ENCODE data around the gene TMEM38B. TPM values are rescaled to one million over a fixed set of nuclear protein-coding genes. Genes with fewer than 3 reads are reported as not detected.
"Not testable (repeated sequence)": the region's sequence is repeated elsewhere in the genome, so short reads cannot be mapped to it uniquely, and the experiment has no call there.

The TMEM38B gene
- total and polyA plus RNA-seq, 2 donors (not counting 3 experiments of a cell fraction or from before 2014, with no cell fraction given), result 4.2 to 7.7 TPM

GRCh38 chr9:105760053-105760452 is 65.7 kb downstream of the TMEM38B start:
- no peak for TF ChIP-seq POLR2A (IDR thresholded peaks at IDR 0.05; ENCODE audit: low read depth, low read length)
- H3K36me3 ChIP-seq (ENCODE audit: control insufficient read depth in 2 of 2, extremely low read depth in 1 of 2, insufficient read depth in 2 of 2, low read length in 2 of 2), result no peaks in the 10 kb centered on the region
- H3K27me3 ChIP-seq (ENCODE audit: control insufficient read depth in 2 of 2, insufficient read depth in 2 of 2, low read length in 2 of 2), result no peaks in the 10 kb centered on the region
- no peaks in the 10 kb centered on the region for H3K9me1 ChIP-seq (replicated peaks; ENCODE audit: control insufficient read depth, extremely low read depth, insufficient read depth, low read length)
- H3K27ac ChIP-seq (ENCODE audit: insufficient read depth, low read depth, low read length), result no peak overlapping the region
- no peak overlapping the region for H2AFZ ChIP-seq (ENCODE audit: low read depth, low read length)
- no TSS peak for BruUV-seq (replicated peaks)
- H3K9ac ChIP-seq (replicated peaks; ENCODE audit: extremely low read depth, insufficient read depth, low read length), result no peak overlapping the region
- FAIRE-seq, result no peak
- H3K4me3 ChIP-seq (replicated peaks in 1 of 3; ENCODE audit: insufficient read depth in 1 of 3, low read depth in 1 of 3, low read length in 3 of 3), result no peak overlapping the region
- intact Hi-C loops (cut with micrococcal nuclease) (no loop called here), dilution Hi-C loops (cut with MboI; ENCODE audit: extremely low pct_ligation_motif_present, low sequenced_read_pairs) (no loop called here)
- no peaks in the 10 kb centered on the region for H4K20me1 ChIP-seq (replicated peaks; ENCODE audit: control insufficient read depth, extremely low read depth, insufficient read depth, low read length)
- H3K4me1 ChIP-seq (ENCODE audit: control insufficient read depth, extremely low read depth, insufficient read depth, low read length), result no peaks in the 10 kb centered on the region
- no peak overlapping the region for H3K4me2 ChIP-seq (ENCODE audit: insufficient read depth, low read length)
- no peaks in the 10 kb centered on the region for H3K9me3 ChIP-seq (replicated peaks; ENCODE audit: control insufficient read depth, insufficient read depth, low read length)
- ChIA-PET POLR2A (no interaction called here), CTCF (no interaction called here)
- no peak for DNase-seq (ENCODE audit: low read depth, low spot score)
- no peaks in the 10 kb centered on the region for H3K79me2 ChIP-seq (ENCODE audit: control insufficient read depth, insufficient read depth, low read length)

- H4K20me1 ChIP-seq (replicated peaks; ENCODE audit: control insufficient read depth, extremely low read depth, insufficient read depth, low read length); DNase-seq (ENCODE audit: low read depth, low spot score); H3K27ac ChIP-seq (ENCODE audit: insufficient read depth, low read depth, low read length); H3K9me3 ChIP-seq (replicated peaks; ENCODE audit: control insufficient read depth, insufficient read depth, low read length); H3K9ac ChIP-seq (replicated peaks; ENCODE audit: extremely low read depth, insufficient read depth, low read length); CTCF ChIA-PET; H3K4me2 ChIP-seq (ENCODE audit: insufficient read depth, low read length); BruUV-seq (replicated peaks); intact Hi-C loops (cut with micrococcal nuclease); H2AFZ ChIP-seq (ENCODE audit: low read depth, low read length); H3K36me3 ChIP-seq (ENCODE audit: control insufficient read depth in 2 of 2, extremely low read depth in 1 of 2, insufficient read depth in 2 of 2, low read length in 2 of 2); H3K4me1 ChIP-seq (ENCODE audit: control insufficient read depth, extremely low read depth, insufficient read depth, low read length); H3K27me3 ChIP-seq (ENCODE audit: control insufficient read depth in 2 of 2, insufficient read depth in 2 of 2, low read length in 2 of 2); dilution Hi-C loops (cut with MboI; ENCODE audit: extremely low pct_ligation_motif_present, low sequenced_read_pairs); H3K9me1 ChIP-seq (replicated peaks; ENCODE audit: control insufficient read depth, extremely low read depth, insufficient read depth, low read length); H3K79me2 ChIP-seq (ENCODE audit: control insufficient read depth, insufficient read depth, low read length); H3K4me3 ChIP-seq (replicated peaks in 1 of 3; ENCODE audit: insufficient read depth in 1 of 3, low read depth in 1 of 3, low read length in 3 of 3); FAIRE-seq; POLR2A ChIA-PET: not testable (repeated sequence)
Measured at GRCh38 chr9:105782561-105783494, 88.5 kb downstream of the TMEM38B start.

- H3K27ac ChIP-seq (ENCODE audit: insufficient read depth, low read depth, low read length); H3K36me3 ChIP-seq (ENCODE audit: control insufficient read depth in 2 of 2, extremely low read depth in 1 of 2, insufficient read depth in 2 of 2, low read length in 2 of 2); intact Hi-C loops (cut with micrococcal nuclease); H3K9me1 ChIP-seq (replicated peaks; ENCODE audit: control insufficient read depth, extremely low read depth, insufficient read depth, low read length); POLR2A ChIA-PET; H2AFZ ChIP-seq (ENCODE audit: low read depth, low read length); H3K27me3 ChIP-seq (ENCODE audit: control insufficient read depth in 2 of 2, insufficient read depth in 2 of 2, low read length in 2 of 2); FAIRE-seq; BruUV-seq (replicated peaks); H4K20me1 ChIP-seq (replicated peaks; ENCODE audit: control insufficient read depth, extremely low read depth, insufficient read depth, low read length); H3K9ac ChIP-seq (replicated peaks; ENCODE audit: extremely low read depth, insufficient read depth, low read length); H3K4me1 ChIP-seq (ENCODE audit: control insufficient read depth, extremely low read depth, insufficient read depth, low read length); H3K4me3 ChIP-seq (replicated peaks in 1 of 3; ENCODE audit: insufficient read depth in 1 of 3, low read depth in 1 of 3, low read length in 3 of 3); DNase-seq (ENCODE audit: low read depth, low spot score); H3K4me2 ChIP-seq (ENCODE audit: insufficient read depth, low read length); H3K9me3 ChIP-seq (replicated peaks; ENCODE audit: control insufficient read depth, insufficient read depth, low read length); H3K79me2 ChIP-seq (ENCODE audit: control insufficient read depth, insufficient read depth, low read length); dilution Hi-C loops (cut with MboI; ENCODE audit: extremely low pct_ligation_motif_present, low sequenced_read_pairs): not testable (repeated sequence)
- CTCF ChIA-PET, result interaction anchor here (0.7 kb wide), 1 partner anchor 14 kb away, joined by 3 read pairs; no protein-coding TSS in a partner anchor
Measured at GRCh38 chr9:105783495-105783872, 89.1 kb downstream of the TMEM38B start.

- POLR2A ChIA-PET, result interaction anchor here (0.6 kb wide), 1 partner anchor 605 kb away, joined by 3 read pairs; no protein-coding TSS in a partner anchor
- H2AFZ ChIP-seq (ENCODE audit: low read depth, low read length); H3K4me1 ChIP-seq (ENCODE audit: control insufficient read depth, extremely low read depth, insufficient read depth, low read length); FAIRE-seq; H3K79me2 ChIP-seq (ENCODE audit: control insufficient read depth, insufficient read depth, low read length); H3K27ac ChIP-seq (ENCODE audit: insufficient read depth, low read depth, low read length); H3K9me1 ChIP-seq (replicated peaks; ENCODE audit: control insufficient read depth, extremely low read depth, insufficient read depth, low read length); H3K36me3 ChIP-seq (ENCODE audit: control insufficient read depth in 2 of 2, extremely low read depth in 1 of 2, insufficient read depth in 2 of 2, low read length in 2 of 2); H3K4me2 ChIP-seq (ENCODE audit: insufficient read depth, low read length); H3K9ac ChIP-seq (replicated peaks; ENCODE audit: extremely low read depth, insufficient read depth, low read length); H4K20me1 ChIP-seq (replicated peaks; ENCODE audit: control insufficient read depth, extremely low read depth, insufficient read depth, low read length); DNase-seq (ENCODE audit: low read depth, low spot score); BruUV-seq (replicated peaks); CTCF ChIA-PET; H3K9me3 ChIP-seq (replicated peaks; ENCODE audit: control insufficient read depth, insufficient read depth, low read length); dilution Hi-C loops (cut with MboI; ENCODE audit: extremely low pct_ligation_motif_present, low sequenced_read_pairs); H3K4me3 ChIP-seq (replicated peaks in 1 of 3; ENCODE audit: insufficient read depth in 1 of 3, low read depth in 1 of 3, low read length in 3 of 3); intact Hi-C loops (cut with micrococcal nuclease); H3K27me3 ChIP-seq (ENCODE audit: control insufficient read depth in 2 of 2, insufficient read depth in 2 of 2, low read length in 2 of 2): not testable (repeated sequence)
Measured at GRCh38 chr9:105786796-105787195, 92.5 kb downstream of the TMEM38B start.
